HG03103 (cell line): ENCODE data around the gene TXNL4A.
A peak's percentile ranks its signal among the peaks of the same experiment; 100 is the strongest.
"Not testable (repeated sequence)": the region's sequence is repeated elsewhere in the genome, so short reads cannot be mapped to it uniquely, and the experiment has no call there.

ENCODE experiments used
- ATAC-seq: cut with Tn5 transposase; IDR thresholded peaks from one replicate; pipeline ENCODE4 v1.9.1; 2021; ENCODE audit warnings: low read depth; ENCODE audit not compliant: unreplicated experiment

TXNL4A gene

GRCh38 chr18:79965119-79965902 is 23.1 kb downstream of the TXNL4A start:
- no peak for ATAC-seq

GRCh38 chr18:79964330-79965118 is 23.8 kb downstream of the TXNL4A start, which contains the start of gene HSBP1L1:
TSS of gene HSBP1L1 (plus strand) at chr18:79964643. CDS start at chr18:79964736, 93 bp downstream.
- ATAC-seq: peak; percentile 49

DNA sequence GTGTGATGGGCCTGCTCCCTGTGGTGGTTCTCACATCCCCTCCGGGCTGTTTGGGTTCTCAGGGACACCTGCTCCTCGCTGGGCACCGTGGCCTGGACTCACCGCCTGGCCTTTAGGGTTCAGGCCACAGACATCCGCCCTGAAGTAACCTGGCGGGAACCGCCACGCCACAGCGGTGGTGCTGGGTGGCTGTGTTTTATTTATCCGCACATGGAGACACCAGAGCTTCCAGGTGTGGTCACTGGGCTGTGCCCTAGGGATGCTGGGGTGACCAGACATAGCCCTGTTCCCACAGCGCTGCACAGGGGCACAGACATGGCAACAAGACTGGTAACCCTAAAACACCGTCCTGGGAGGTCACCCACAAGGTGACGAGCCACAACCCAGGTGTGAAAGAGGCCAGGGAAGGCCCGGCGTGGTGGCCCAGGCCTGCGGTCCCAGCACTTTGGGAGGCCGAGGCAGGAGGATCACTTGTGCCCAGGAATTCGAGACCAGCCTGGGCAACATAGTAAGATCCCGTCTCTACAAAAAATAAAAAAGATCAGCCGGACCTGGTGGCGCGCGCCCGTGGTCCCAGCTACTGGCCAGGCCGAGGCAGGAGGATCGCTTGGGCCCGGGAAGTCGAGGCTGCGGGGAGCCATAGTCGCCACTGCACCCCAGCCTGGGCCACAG is 24.6 kb downstream of the TXNL4A start:
- ATAC-seq: no peak

GRCh38 chr18:79962835-79963657 is 25.3 kb downstream of the TXNL4A start:
- ATAC-seq: peak; percentile 62

- ATAC-seq: no peak
Measured at GRCh38 chr18:79962311-79962710, 26.1 kb downstream of the TXNL4A start.

DNA sequence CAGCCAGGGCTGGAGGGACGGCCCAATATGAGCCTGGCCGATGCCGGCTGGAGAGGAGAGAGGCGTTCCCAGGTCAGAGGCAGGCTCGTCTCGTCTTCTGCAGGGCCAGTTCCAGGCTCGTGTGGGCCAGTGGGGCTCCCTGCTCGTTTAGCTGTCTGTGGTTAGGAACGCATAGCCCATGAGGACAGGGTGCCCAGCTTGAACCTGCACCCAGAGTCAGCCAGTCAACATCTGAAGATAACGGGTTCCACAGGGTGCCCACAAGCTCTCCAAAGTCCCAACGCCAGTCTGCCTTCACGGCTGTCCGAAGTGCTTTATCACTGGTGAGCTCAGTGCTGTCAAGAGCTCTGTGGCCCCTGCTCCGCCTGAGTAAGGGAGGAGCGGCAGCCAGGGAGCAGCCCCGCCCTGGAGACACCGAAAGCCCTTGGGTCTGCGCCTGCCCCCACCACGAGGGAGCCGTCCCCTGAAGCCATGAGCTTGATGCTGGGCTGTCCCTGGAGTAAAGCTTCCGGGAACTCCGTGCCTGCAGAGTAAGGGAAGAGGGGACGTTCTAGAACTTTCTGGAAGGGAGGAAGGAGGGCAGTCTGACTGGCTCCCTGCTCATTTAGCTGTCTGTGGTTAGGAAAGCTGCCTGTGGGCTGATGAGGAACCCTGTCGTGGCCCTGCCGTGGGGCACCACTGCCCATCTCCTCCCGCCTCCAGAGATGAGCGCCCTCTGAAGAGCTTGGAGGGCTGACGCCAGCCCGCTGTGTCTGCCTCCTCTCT is 26.7 kb downstream of the TXNL4A start:
- no peak for ATAC-seq

DNA sequence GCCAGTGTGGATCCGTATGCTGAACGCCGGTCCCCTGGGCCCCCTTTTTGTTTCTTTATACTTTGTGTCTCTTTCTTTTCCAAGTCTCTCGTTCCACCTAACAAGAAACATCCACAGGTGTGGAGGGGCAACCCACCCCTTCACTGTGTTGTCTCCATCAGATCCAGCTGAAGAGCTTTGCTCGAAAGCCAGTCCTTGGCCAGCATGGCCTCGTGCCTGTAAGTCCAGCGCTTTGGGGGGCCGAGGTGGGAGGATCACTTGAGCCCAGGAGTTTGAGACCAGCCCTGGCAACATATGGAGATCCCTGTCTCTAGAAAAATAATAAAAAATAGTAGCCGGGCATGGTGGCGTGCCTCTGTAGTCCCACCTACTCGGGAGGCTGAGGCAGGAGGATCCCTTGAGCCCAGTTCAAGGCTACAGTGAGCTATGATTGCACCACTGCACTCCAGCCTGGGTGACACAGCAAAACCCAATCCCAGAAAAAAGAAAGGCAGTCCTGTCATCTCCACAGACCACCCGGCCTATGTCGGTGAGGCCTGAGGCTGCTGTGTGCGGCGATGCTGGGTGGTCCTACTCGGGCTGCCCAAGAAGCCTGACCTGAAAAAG is 27.3 kb downstream of the TXNL4A start:
- no peak for ATAC-seq

DNA sequence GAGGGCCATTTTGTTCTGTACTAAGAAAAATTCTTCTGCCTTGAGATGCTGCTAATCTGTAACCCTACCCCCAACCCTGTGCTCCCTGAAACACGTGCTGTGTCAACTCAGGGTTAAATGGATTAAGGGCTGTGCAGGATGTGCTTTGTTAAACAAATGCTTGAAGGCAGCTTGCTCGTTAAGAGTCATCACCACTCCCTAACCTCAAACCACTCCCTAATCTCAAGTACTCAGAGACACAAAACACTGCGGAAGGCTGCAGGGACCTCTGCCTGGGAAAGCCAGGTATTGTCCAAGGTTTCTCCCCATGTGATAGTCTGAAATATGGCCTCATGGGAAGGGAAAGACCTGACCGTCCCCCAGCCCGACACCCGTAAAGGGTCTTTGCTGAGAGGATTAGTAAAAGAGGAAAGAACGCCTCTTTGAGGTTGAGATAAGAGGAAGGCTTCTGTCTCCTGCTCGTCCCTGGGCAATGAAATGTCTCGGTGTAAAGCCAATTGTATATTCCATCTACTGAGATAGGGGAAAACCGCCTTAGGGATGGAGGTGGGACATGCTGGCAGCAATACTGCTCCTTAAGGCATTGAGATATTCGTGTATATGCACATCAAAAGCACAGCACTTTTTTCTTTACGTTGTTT is 28.1 kb downstream of the TXNL4A start:
- not testable (repeated sequence) for ATAC-seq

DNA sequence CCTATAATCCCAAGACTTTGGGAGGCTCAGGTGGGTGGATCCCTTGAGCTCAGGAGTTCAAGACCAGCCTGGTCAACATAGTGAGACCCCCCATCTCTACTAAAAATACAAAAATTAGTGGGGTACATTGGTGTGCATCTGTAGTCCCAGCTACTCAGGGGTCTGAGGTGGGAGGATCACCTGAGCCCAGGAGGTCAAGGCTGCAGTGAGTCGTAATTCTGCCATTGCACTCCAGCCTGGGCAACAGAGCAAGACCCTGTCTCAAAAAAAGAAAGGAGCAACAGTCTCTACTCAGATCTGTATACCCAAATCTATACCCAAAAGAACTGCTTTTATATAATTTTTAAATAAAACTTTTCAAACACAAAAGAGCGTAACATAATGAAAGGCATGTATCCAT is 29.4 kb downstream of the TXNL4A start:
- ATAC-seq: no peak

- no peak for ATAC-seq
Measured at GRCh38 chr18:79956276-79956675, 32.1 kb downstream of the TXNL4A start.

DNA sequence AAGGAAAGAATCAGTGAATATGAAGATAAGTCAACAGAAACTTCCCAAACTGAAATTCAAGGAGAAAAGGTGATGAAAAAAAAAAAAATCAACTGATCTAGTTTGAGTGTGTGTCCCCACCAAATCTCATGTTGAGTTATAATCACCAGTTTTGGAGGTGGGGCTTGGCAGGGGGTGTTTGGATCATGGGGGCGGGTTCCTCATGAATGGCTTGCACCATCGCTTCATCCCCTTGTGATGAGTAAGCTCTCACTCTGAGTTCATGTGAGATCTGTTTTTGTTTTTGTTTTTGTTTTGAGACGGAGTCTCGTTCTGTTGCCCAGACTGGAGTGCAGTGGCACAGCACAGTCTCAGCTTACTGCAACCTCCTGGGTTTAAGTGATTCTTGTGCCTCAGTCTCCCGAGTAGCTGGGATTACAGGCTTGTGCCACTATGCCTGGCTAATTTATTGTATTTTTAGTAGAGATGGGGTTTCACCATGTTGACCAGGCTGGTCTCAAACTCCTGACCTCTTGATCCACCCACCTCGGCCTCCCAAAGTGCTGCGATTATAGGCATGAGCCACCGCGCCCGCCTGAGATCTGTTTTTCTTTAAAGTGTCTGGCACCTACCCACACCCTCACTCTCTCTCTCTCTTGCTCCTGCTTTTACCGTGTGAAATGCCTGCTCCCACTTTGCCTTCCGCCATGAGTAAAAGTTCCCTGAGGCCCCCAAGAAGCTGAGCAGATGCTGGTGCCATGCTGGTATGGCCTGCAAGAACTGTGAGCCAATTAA is 32.9 kb downstream of the TXNL4A start:
- ATAC-seq: no peak

GRCh38 chr18:79954791-79955190 is 33.6 kb downstream of the TXNL4A start:
- ATAC-seq: no peak

DNA sequence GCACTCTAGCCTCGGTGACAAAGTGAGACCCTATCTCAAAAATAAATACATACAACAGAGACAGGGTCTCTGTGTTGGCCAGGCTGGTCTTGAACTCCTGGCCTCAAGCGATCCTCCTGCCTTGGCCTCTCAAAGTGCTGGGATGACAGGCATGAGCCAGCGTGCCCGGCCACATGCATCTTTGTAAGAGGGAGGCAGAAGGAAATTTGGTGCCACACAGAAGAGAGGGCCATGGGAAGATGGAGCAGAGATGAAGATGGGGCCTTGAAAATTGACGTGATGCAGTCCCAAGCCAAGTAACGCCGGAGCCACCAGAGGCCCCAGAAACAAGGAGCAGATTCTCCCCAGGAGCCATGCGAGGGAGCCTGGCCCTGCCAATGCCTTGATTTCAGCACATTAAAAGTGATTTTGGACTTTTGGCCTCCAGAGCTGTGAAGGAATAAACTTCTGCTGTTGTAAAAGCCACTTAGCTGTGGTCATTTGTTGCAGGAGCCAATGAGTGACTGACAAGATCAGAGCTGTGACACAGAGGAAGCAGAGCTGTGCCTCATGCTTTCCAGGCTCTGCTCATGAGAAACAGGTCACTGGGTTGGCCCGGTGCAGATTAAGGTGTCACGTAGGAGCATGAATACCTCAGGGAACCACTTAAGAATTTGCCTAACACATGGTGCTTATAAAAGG is 34.3 kb downstream of the TXNL4A start:
- no peak for ATAC-seq

GRCh38 chr18:79952996-79953559 is 35.3 kb downstream of the TXNL4A start:
- ATAC-seq: no peak

DNA sequence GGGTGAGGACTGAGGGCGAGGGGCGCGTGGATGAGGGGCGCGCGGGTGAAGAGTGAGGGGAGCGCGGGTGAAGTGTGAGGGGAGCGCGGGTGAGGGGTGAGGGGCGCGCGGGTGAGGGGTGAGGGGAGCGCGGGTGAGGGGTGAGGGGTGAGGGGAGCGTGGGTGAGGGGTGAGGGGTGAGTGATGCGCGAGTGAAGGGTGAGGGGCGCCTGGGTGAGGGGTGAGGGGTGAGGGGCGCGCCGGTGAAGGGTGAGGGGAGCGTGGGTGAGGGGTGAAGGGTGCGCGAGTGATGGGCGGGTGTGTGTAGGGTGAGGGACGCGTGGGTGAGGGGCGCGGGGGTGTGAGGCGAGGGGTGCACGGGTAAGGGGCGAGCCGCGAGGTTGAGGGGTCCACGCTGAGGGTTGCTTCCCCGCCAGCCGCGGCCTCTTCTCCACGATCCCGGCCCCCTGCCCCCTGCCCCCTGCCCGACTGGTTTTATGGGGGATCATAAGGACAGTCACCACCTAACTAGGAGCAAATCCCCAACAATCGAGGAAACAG is 35.8 kb downstream of the TXNL4A start:
- no peak for ATAC-seq

GRCh38 chr18:79951545-79952455 is 36.6 kb downstream of the TXNL4A start, which contains the start of gene SLC66A2:
TSS of gene SLC66A2 (minus strand) at chr18:79951653. CDS start at chr18:79950926, 727 bp downstream.
- ATAC-seq: peak; percentile 74
